ENCODE results near the gene E4F1. TPM values are rescaled to one million over a fixed set of nuclear protein-coding genes. Genes with fewer than 3 reads are reported as not detected.
A peak's percentile ranks its signal among the peaks of the same experiment; 100 is the strongest.
"Not testable (repeated sequence)": the region's sequence is repeated elsewhere in the genome, so short reads cannot be mapped to it uniquely, and the experiment has no call there.

E4F1 gene
- total and polyA plus RNA-seq, 2 donors (not counting 3 experiments of a cell fraction or from before 2014, with no cell fraction given) = 28.6 to 32.7 TPM

GRCh38 chr16:2267505-2267912 is 44.1 kb downstream of the E4F1 start:
- Histone ChIP-seq H3K36me3 (ENCODE audit: control insufficient read depth in 2 of 2, extremely low read depth in 1 of 2, insufficient read depth in 2 of 2, low read length in 2 of 2) (peaks cover 7 to 13% of the 10 kb centered on the region in 2 experiments), H3K27ac (ENCODE audit: insufficient read depth, low read depth, low read length) (peak overlapping the region; percentile 78), H3K4me2 (ENCODE audit: insufficient read depth, low read length) (peak overlapping the region; percentile 85), H2AFZ (ENCODE audit: low read depth, low read length) (peak overlapping the region; percentile 98), H3K79me2 (ENCODE audit: control insufficient read depth, insufficient read depth, low read length) (peaks cover 52% of the 10 kb centered on the region), H3K9ac (replicated peaks; ENCODE audit: extremely low read depth, insufficient read depth, low read length) (peak overlapping the region; percentile 90), H4K20me1 (replicated peaks; ENCODE audit: control insufficient read depth, extremely low read depth, insufficient read depth, low read length) (peaks cover 10% of the 10 kb centered on the region), H3K4me3 (replicated peaks in 1 of 3; ENCODE audit: insufficient read depth in 1 of 3, low read depth in 1 of 3, low read length in 3 of 3) (peak overlapping the region; percentile 16 to 73 (median 44))
- H3K9me3 ChIP-seq (replicated peaks; ENCODE audit: control insufficient read depth, insufficient read depth, low read length); POLR2A ChIA-PET; H3K4me1 ChIP-seq (ENCODE audit: control insufficient read depth, extremely low read depth, insufficient read depth, low read length); BruUV-seq (replicated peaks); H3K27me3 ChIP-seq (ENCODE audit: control insufficient read depth in 2 of 2, insufficient read depth in 2 of 2, low read length in 2 of 2); CTCF ChIA-PET; intact Hi-C loops (cut with micrococcal nuclease); H3K9me1 ChIP-seq (replicated peaks; ENCODE audit: control insufficient read depth, extremely low read depth, insufficient read depth, low read length); dilution Hi-C loops (cut with MboI; ENCODE audit: extremely low pct_ligation_motif_present, low sequenced_read_pairs); DNase-seq (ENCODE audit: low read depth, low spot score): not testable (repeated sequence)
- FAIRE-seq = peak; percentile 31

GRCh38 chr16:2267913-2268666 is 44.7 kb downstream of the E4F1 start, which contains the start of gene RNPS1:
Gene RNPS1, minus strand, starts transcription at chr16:2268126. Its CDS starts 3,483 bp downstream, at chr16:2264643.
- POLR2A ChIA-PET = interaction anchor here (1.4 kb wide), 1 partner anchor 17 kb away, joined by 6 read pairs; the partner anchor contains the start of gene ECI1
- intact Hi-C loops (cut with micrococcal nuclease) = loop anchor here (1.0 to 2.0 kb wide), 5 partner anchors 17 to 233 kb away; partner anchors contain the start of genes ABCA3, CCNF, E4F1 and ECI1
- peak within 1 kb of the TSS; percentile 85 for H3K4me2 ChIP-seq (ENCODE audit: insufficient read depth, low read length)
- H3K4me1 ChIP-seq (ENCODE audit: control insufficient read depth, extremely low read depth, insufficient read depth, low read length) = peaks cover 9% of the 10 kb centered on the region
- FAIRE-seq (peak; percentile 92), DNase-seq (ENCODE audit: low read depth, low spot score) (peak; percentile 96)
- peaks cover 10% of the 10 kb centered on the region for H4K20me1 ChIP-seq (replicated peaks; ENCODE audit: control insufficient read depth, extremely low read depth, insufficient read depth, low read length)
- H3K9me3 ChIP-seq (replicated peaks; ENCODE audit: control insufficient read depth, insufficient read depth, low read length) = no peaks in the 10 kb centered on the region
- BruUV-seq (replicated peaks) = TSS peak; percentile 15
- H2AFZ ChIP-seq (ENCODE audit: low read depth, low read length) = peak within 1 kb of the TSS; percentile 98
- H3K36me3 ChIP-seq (ENCODE audit: control insufficient read depth in 2 of 2, extremely low read depth in 1 of 2, insufficient read depth in 2 of 2, low read length in 2 of 2) = peaks cover 3 to 10% of the 10 kb centered on the region in 2 experiments
- TF ChIP-seq POLR2AphosphoS5 (IDR thresholded peaks at IDR 0.05; ENCODE audit: insufficient read depth, low read depth, low read length) (peak; percentile 76), FOS (IDR thresholded peaks at IDR 0.05; ENCODE audit: borderline replicate concordance, insufficient read depth, low read length) (no peak), MAX (IDR thresholded peaks at IDR 0.05; ENCODE audit: insufficient read depth, insufficient read length) (no peak), MYC (IDR thresholded peaks at IDR 0.05; ENCODE audit: low read depth, low read length) (peak; percentile 49), GATA2 (IDR thresholded peaks at IDR 0.05; ENCODE audit: insufficient read depth, insufficient read length, low read depth, low read length) (no peak), EZH2 (IDR thresholded peaks at IDR 0.05; ENCODE audit: borderline replicate concordance, low read depth, low read length, severe bottlenecking) (no peak), JUN (IDR thresholded peaks at IDR 0.05; ENCODE audit: borderline replicate concordance, insufficient read depth, insufficient read length, low read depth) (peak; percentile 36), POLR2A (IDR thresholded peaks at IDR 0.05; ENCODE audit: low read depth, low read length) (peak; percentile 85)
- TF ChIP-seq, protein P1, sequence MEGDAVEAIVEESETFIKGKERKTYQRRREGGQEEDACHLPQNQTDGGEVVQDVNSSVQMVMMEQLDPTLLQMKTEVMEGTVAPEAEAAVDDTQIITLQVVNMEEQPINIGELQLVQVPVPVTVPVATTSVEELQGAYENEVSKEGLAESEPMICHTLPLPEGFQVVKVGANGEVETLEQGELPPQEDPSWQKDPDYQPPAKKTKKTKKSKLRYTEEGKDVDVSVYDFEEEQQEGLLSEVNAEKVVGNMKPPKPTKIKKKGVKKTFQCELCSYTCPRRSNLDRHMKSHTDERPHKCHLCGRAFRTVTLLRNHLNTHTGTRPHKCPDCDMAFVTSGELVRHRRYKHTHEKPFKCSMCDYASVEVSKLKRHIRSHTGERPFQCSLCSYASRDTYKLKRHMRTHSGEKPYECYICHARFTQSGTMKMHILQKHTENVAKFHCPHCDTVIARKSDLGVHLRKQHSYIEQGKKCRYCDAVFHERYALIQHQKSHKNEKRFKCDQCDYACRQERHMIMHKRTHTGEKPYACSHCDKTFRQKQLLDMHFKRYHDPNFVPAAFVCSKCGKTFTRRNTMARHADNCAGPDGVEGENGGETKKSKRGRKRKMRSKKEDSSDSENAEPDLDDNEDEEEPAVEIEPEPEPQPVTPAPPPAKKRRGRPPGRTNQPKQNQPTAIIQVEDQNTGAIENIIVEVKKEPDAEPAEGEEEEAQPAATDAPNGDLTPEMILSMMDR (IDR thresholded peaks at IDR 0.05; ENCODE audit: extremely low read depth in 1 of 2, insufficient read depth in 1 of 2, low read depth in 1 of 2, low read length in 2 of 2) = no peak
- dilution Hi-C loops (cut with MboI; ENCODE audit: extremely low pct_ligation_motif_present, low sequenced_read_pairs) = no loop called here
- H3K79me2 ChIP-seq (ENCODE audit: control insufficient read depth, insufficient read depth, low read length) = peaks cover 47% of the 10 kb centered on the region
- H3K9ac ChIP-seq (replicated peaks; ENCODE audit: extremely low read depth, insufficient read depth, low read length) = peak within 1 kb of the TSS; percentile 90
- no peaks in the 10 kb centered on the region for H3K27me3 ChIP-seq (ENCODE audit: control insufficient read depth in 2 of 2, insufficient read depth in 2 of 2, low read length in 2 of 2)
- H3K9me1 ChIP-seq (replicated peaks; ENCODE audit: control insufficient read depth, extremely low read depth, insufficient read depth, low read length) = no peaks in the 10 kb centered on the region
- CTCF ChIA-PET = interaction anchor here (0.9 to 1.8 kb wide), 2 partner anchors 17 to 42 kb away, joined by 3 to 12 read pairs; partner anchors contain the start of gene ECI1
- peak within 1 kb of the TSS; percentile 78 for H3K27ac ChIP-seq (ENCODE audit: insufficient read depth, low read depth, low read length)
- H3K4me3 ChIP-seq (replicated peaks in 1 of 3; ENCODE audit: insufficient read depth in 1 of 3, low read depth in 1 of 3, low read length in 3 of 3) = peak within 1 kb of the TSS; percentile 16 to 73 (median 44)

All from endothelial cell of umbilical vein (primary cell).